Right cardiac atrium (tissue), 5 donors: ENCODE data around the gene ZNF326. TPM values are rescaled to one million over a fixed set of nuclear protein-coding genes. Genes with fewer than 3 reads are reported as not detected.
"Not testable (repeated sequence)": the region's sequence is repeated elsewhere in the genome, so short reads cannot be mapped to it uniquely, and the experiment has no call there.

Experiments used
- ATAC-seq, 2 donors: fragments of 200-7000 bp; cut with Tn5 transposase; one replicate each; pipeline versions ENCODE4 v1.8.0 to v1.9.1; 2020; ENCODE audit warnings: moderate library complexity in 2 of 2, mild to moderate bottlenecking in 1 of 2
- DNase-seq, 3 donors: peaks; one replicate each; pipeline ENCODE4 v3.0.0-alpha.2; 2020
- H3K27ac ChIP-seq: one replicate; pipeline ENCODE4 v1.5.1; 2013; ENCODE audit warnings: mild to moderate bottlenecking, low read length, control low read depth, moderate library complexity
- H3K27me3 ChIP-seq: one replicate; pipeline ENCODE4 v1.6.1; 2013; ENCODE audit not compliant: control insufficient read depth, insufficient read depth
- H3K4me1 ChIP-seq: one replicate; pipeline ENCODE4 v1.6.1; 2013; ENCODE audit warnings: low read length; ENCODE audit not compliant: control insufficient read depth, insufficient read depth
- H3K4me3 ChIP-seq: one replicate; pipeline ENCODE4 v1.5.1; 2013; ENCODE audit warnings: low read length, control low read depth
- H3K9me3 ChIP-seq: one replicate; pipeline ENCODE4 v1.6.1; 2013; ENCODE audit warnings: low read length; ENCODE audit not compliant: control insufficient read depth
- WGBS: extraction: QIAGEN DNeasy Blood & Tissue Kit; methylation state at CpG from one replicate; pipeline ENCODE4 v1.1.7; 2013; 5-methylcytosine and 5-hydroxymethylcytosine counted together
- intact Hi-C, 4 donors: fragments of 100-400 bp; cut with DNase I; formaldehyde crosslinking; loops; one replicate each; pipeline versions ENCODE4 v1.11.0 to v1.14.0; 2022 to 2023
- polyA plus RNA-seq: library from polyadenylated mRNA; stranded (reverse); fragments of 200-250 nt; gene quantifications from one replicate; pipeline ENCODE4 v1.2.3, GENCODE V29; 2013
- total RNA-seq, 4 donors: library from RNA; stranded (reverse); fragmentation: NEBNext Ultra II Directional; extraction: Animal tissue kit (Norgen Biotek cat#: 25700); gene quantifications; one replicate each; pipeline ENCODE4 v1.2.1, GENCODE V29; 2021
- donor health status: healthy with polysubstance abuse.
- donor health status: DM: no; HTN: yes; CAD: no.
- donor health status: DM: no; HTN: no; CAD: no.
- donor health status: DM: no; HTN: yes; CAD: no; lungs with severe emphysema.
- donor health status: DM: yes; HTN: yes; CAD: no.

ZNF326 gene
- total and polyA plus RNA-seq, 5 donors, result 10.0 to 16.5 (median 13.0) TPM

DNA sequence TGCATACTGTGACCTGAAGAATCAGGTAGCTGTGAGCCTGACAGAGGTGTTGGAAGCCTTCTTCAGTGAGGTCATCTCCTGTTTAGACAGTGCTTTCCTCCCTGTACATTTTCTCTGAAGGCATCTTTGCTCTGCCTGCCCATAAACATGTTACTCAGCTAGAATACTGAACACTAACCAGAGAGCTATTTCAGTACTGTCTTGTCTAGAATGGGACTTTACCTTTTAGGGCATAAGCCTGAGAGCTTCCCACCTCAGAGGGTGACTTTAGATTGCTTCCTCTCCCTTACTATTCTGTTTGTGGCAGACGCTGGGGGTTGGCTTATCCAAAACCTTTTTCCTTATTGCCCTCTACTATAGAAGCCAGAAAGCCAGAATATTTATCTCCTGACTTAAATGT lies 23.3 kb upstream of the ZNF326 start:
- WGBS, result 80% methylated on average over 1 of the region's 1 CpG
- H3K27me3 ChIP-seq, result no peaks in the 10 kb centered on the region
- H3K4me3 ChIP-seq, result no peak overlapping the region
- no peak overlapping the region for H3K27ac ChIP-seq
- no peak for ATAC-seq
- intact Hi-C loops, result no loop called here
- H3K9me3 ChIP-seq, result no peaks in the 10 kb centered on the region
- no peak for DNase-seq
- no peaks in the 10 kb centered on the region for H3K4me1 ChIP-seq

DNA sequence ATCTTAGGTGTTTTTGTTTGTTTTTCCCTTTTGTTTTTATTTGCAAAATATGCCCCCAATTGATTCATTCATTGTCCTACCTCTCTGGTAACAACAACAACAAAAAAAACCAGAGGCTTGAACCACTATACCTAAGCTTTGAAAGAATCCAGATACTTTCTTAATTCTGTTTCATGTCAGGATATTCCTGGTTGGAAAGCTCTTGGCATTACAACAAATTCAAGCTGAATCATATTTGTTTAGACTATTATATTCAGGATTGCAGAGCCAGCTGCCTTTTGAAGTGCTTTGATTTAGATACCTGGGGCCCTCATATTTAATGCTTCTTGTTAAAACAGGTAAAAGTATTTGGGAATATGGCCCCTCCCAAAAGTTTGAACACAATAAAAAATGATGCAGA lies 22.9 kb upstream of the ZNF326 start:
- ATAC-seq (no peak), DNase-seq (no peak)
- intact Hi-C loops, result no loop called here
- Histone ChIP-seq H3K9me3 (no peaks in the 10 kb centered on the region), H3K4me3 (no peak overlapping the region), H3K27me3 (no peaks in the 10 kb centered on the region), H3K4me1 (no peaks in the 10 kb centered on the region), H3K27ac (no peak overlapping the region)

DNA sequence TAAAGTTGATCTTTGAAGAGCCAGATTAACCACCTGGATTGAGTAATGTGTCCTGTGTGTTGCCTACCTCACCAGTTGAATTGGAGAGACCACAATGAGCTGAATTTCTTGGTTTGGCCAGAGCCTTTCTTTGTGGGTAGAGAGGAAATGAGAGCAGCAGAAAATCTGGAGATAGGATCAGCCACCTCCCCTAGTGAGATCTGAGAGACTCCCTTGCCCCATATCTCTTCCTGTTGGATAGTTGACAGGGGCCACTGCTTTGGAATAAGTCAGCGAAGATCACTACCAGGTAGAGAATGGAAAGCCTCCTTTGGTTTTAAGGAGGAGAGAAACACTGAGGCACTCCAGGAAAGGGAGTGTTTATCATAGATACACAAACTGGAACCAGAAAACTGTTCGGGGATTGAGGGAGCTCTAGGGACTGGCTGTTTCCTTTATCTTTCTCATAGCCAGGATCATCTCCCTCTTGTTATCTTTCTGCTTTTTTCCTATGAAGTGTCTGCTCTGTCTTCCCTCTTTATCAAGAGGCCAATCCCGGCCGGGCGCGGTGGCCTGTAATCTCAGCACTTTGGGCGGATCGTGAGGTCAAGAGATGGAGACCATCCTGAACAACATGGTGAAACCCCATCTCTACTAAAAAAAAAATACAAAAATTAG lies 21.3 kb upstream of the ZNF326 start:
- no peak overlapping the region for H3K4me3 ChIP-seq
- intact Hi-C loops, result no loop called here
- DNase-seq (no peak), ATAC-seq (peak in 1 of 2 donors; percentile 20)
- no peaks in the 10 kb centered on the region for H3K4me1 ChIP-seq
- no peaks in the 10 kb centered on the region for H3K27me3 ChIP-seq
- no peaks in the 10 kb centered on the region for H3K9me3 ChIP-seq
- no peak overlapping the region for H3K27ac ChIP-seq
- 69% methylated on average over 8 of the region's 8 CpGs for WGBS

DNA sequence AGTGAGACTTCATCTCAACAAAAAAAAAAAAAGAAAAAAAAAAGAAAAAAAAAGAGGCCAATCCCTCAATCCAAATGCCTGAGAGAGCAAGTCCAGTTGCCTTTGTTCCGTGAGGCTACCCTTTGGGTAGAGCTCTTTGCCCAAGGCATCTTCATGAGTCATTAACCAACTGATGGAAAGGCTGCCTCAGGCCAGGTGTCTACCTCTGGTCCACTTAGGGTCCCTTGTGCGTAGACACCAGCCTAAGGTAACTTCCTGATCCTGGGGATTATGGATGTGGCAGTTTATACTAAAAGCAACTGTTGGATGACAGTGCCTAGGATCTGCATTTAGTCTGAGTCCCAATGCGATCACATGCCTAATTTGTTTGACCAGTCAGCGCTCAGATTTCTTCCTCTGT lies 20.7 kb upstream of the ZNF326 start:
- intact Hi-C loops, result no loop called here
- H3K4me1 ChIP-seq, result no peaks in the 10 kb centered on the region
- H3K27me3 ChIP-seq, result no peaks in the 10 kb centered on the region
- no peak for DNase-seq
- no peaks in the 10 kb centered on the region for H3K9me3 ChIP-seq
- no peak overlapping the region for H3K27ac ChIP-seq
- WGBS, result 97% methylated on average over 4 of the region's 4 CpGs
- no peak overlapping the region for H3K4me3 ChIP-seq
- ATAC-seq, result no peak

DNA sequence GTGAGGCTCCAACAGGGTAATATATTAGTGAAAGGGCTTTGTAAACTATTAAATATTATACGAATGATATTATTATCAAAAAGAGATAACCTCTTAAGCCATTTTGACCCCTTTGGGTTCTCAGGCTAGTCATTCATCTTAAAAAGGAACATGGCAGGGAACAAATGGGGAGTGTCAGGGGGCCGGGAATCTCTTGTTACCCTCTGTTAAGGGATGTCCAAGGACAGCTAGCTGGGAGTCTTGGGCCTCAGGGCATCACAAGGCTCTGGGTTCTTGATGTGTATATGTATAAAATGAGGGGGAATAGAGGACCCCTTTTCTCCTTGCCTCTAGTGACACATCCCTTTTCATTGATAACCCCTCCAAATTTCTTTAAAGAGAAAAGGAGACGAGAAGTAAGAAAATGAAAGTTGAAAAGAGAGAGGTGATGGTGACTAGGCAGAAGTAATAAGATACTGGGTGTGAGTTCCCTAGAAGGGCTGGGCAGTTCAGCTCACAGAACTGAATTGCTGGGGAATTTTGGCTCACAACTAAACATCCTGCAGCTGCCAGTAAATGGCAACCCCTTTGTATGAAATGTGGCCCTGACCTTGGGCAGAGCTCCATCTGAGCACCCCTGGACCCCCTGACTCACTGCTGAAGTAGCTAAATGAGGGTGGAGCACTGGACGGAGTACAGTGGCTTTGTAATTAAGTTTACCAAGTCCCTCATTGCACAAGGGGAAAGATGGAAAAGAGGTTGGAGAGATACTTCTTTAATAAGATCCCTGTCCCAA lies 20.0 kb upstream of the ZNF326 start:
- ATAC-seq (peak; percentile 41 to 59), DNase-seq (peak in 1 of 3 donors; percentile 34)
- Histone ChIP-seq H3K27ac (no peak overlapping the region), H3K9me3 (no peaks in the 10 kb centered on the region), H3K4me1 (no peaks in the 10 kb centered on the region), H3K4me3 (no peak overlapping the region), H3K27me3 (no peaks in the 10 kb centered on the region)
- 55% methylated on average over 4 of the region's 4 CpGs for WGBS
- intact Hi-C loops, result no loop called here

DNA sequence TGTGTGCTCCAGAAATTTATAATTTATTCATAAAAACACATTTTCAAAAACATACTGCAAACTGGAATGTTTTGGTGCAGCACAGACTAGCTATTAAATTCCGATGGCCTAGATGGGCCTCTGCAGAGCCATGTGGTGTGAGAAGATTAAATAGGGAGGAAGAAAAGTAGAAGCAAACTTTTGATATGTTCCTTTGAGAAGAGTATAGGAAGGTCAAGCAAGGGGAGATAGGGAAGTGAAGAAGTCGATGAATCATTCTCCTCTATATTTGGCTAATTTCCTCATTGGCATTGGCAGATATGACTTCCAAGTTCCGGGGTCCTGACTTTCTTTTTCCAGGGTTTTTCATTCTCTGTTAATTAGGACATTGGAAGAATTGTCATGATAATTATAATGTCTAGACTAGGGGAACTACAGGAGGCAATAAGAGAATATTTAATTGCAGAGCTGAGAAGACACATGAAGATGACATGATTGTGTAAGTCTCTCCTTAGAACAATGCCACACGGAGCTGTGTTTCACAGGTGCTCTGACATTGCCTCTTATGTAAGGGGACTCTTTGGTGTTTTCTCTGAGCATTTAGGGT lies 19.3 kb upstream of the ZNF326 start:
- DNase-seq, result no peak
- no peak overlapping the region for H3K4me3 ChIP-seq
- H3K4me1 ChIP-seq, result no peaks in the 10 kb centered on the region
- no peaks in the 10 kb centered on the region for H3K9me3 ChIP-seq
- no peak overlapping the region for H3K27ac ChIP-seq
- WGBS, result 42% methylated on average over 4 of the region's 4 CpGs
- peak in 1 of 2 donors; percentile 34 for ATAC-seq
- intact Hi-C loops, result no loop called here
- H3K27me3 ChIP-seq, result no peaks in the 10 kb centered on the region

DNA sequence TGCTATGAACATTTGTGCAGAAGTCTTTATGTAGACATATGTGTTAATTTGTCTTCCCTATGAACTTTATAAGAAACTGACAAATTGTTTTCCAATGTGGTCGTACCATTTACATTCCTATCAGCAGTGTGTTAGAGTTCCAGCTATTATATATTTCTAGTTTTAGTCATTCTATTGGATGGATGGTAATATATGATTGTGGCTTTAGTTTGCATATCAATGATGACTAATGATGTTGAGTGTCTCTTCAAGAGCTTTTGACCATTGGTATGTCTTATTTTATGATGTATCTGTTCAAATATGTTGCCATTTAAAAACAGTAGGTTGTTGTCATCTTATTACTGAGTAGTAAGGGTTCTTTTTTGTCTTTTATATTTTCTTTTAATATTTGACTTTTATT lies 16.2 kb upstream of the ZNF326 start:
- no peaks in the 10 kb centered on the region for H3K27me3 ChIP-seq
- DNase-seq (no peak), ATAC-seq (no peak)
- no peaks in the 10 kb centered on the region for H3K9me3 ChIP-seq
- H3K27ac ChIP-seq, result no peak overlapping the region
- no peak overlapping the region for H3K4me3 ChIP-seq
- WGBS, result 93% methylated on average over 1 of the region's 1 CpG
- intact Hi-C loops, result no loop called here
- no peaks in the 10 kb centered on the region for H3K4me1 ChIP-seq

DNA sequence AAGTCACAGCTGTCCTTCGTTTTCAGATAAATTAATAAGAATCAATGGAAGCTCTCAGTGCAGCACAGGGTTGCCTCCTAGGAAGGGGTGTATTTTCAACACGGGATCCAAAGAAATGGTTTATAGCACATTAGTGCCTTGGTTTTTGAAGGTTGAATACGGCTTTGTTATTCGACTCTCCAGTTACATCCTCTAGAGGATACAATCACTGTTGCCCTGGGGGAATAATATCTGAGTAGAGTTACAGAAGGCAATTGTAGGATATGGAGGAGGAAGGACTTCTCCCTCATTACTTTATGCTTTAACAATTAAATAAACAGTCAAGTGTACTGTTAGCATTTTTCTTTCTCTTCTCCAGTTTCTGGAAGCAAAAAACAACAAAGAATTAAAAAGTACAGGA lies 14.3 kb upstream of the ZNF326 start:
- no peaks in the 10 kb centered on the region for H3K9me3 ChIP-seq
- 41% methylated on average over 4 of the region's 4 CpGs for WGBS
- no peak overlapping the region for H3K27ac ChIP-seq
- H3K4me3 ChIP-seq, result no peak overlapping the region
- peak in 1 of 2 donors; percentile 54 for ATAC-seq
- no peaks in the 10 kb centered on the region for H3K27me3 ChIP-seq
- no peak for DNase-seq
- intact Hi-C loops, result loop anchor here in 1 of 4 donors (10.0 kb wide), 1 partner anchor 136 kb away; no protein-coding TSS in a partner anchor
- H3K4me1 ChIP-seq, result no peaks in the 10 kb centered on the region

DNA sequence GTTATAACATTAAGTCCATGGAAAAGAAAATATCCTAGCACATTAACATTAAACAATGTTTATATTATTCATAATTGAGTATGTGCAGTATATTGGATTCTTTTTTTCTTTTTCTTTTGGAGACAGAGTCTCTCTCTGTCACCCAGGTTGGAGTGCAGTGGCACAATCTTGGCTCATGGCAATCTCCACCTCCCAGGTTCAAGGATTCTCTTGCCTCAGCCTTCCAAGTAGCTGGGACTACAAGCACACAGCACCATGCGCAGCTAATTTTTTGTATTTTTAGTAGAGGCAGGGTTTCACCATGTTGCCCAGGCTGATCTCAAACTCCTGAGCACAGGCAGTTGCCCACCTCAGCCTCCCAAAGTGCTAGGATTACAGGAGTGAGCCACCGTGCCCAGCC lies 12.1 kb upstream of the ZNF326 start:
- ATAC-seq, H3K4me1 ChIP-seq, H3K27ac ChIP-seq, H3K27me3 ChIP-seq, H3K4me3 ChIP-seq, DNase-seq, H3K9me3 ChIP-seq: not testable (repeated sequence)
- intact Hi-C loops, result loop anchor here in 1 of 4 donors (10.0 kb wide), 1 partner anchor 138 kb away; no protein-coding TSS in a partner anchor
- WGBS, result 84% methylated on average over 2 of the region's 2 CpGs

DNA sequence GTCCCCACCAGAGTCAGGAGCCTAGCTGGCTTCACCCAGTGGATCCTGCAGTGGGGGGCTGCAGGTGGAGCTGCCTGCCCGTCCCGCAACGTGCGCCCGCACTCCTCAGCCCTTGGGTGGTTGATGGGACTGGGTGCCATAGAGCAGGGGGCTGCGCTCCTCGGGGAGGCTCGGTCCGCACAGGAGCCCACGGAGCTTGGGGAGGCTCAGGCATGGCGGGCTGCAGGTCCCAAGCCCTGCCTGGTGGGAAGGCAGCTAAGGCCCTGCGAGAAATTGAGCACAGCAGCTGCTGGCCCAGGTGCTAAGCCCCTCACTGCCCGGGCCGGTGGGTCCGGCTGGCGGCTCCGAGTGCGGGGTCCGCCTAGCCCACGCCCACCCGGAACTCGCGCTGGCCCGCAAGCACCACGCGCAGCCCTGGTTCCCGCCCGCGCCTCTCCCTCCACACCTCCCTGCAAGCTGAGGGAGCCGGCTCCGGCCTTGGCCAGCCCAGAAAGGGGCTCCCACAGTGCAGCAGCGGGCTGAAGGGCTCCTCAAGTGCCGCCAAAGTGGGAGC lies 10.3 kb upstream of the ZNF326 start:
- peak in 2 of 3 donors; percentile 34 to 50 for DNase-seq
- WGBS, result 97% methylated on average over 33 of the region's 33 CpGs
- intact Hi-C loops, result loop anchor here in 2 of 4 donors (5.0 to 10.0 kb wide), 2 partner anchors 140 to 177 kb away; no protein-coding TSS in a partner anchor
- H3K27me3 ChIP-seq, ATAC-seq, H3K4me3 ChIP-seq, H3K27ac ChIP-seq, H3K9me3 ChIP-seq, H3K4me1 ChIP-seq: not testable (repeated sequence)

DNA sequence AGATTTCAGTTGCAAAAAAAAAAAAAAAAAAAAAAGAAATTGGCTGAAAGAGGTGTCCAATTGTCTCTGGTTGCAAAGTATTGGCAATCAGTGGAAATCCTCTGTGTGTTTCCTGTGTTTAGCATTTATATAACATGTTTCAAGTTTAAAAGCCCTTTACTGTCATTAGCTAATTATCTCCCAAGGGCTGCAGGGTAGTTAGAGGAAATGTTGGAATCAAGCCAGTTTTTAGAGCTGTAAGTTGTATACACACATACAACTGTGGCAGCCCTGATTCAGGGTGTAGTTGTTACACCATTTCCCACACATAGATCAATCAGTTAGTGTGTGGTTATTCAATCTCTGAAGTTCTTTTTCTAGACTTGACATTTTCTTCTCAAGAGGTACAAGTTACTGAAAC lies 8.9 kb upstream of the ZNF326 start:
- DNase-seq (no peak), ATAC-seq (no peak)
- Histone ChIP-seq H3K27me3 (no peaks in the 10 kb centered on the region), H3K27ac (no peak overlapping the region), H3K4me3 (no peak overlapping the region), H3K9me3 (no peaks in the 10 kb centered on the region), H3K4me1 (no peaks in the 10 kb centered on the region)
- intact Hi-C loops, result loop anchor here (2.0 to 10.0 kb wide), 4 partner anchors 141 to 181 kb away; no protein-coding TSS in a partner anchor
